Upper lobe of left lung (tissue), 4 donors: ENCODE results near the gene RAB43.

Experiments used
- EP300 ChIP-seq, 4 donors: sonication (generic); formaldehyde crosslinking; IDR thresholded peaks; one replicate each; pipeline ENCODE4 v1.5.1; 2017; ENCODE audit warnings: antibody characterized with exemption in 4 of 4, control low read depth in 2 of 4
- POLR2AphosphoS5 ChIP-seq, 2 donors: sonication (generic); formaldehyde crosslinking; IDR thresholded peaks; one replicate each; pipeline ENCODE4 v1.5.1; 2017; ENCODE audit warnings: antibody characterized with exemption in 2 of 2
- TF ChIP-seq, protein P1 (sequence below), 6 experiments: fragments of 450-650 bp in 4 of 6; fragments of 200-600 bp in 2 of 6; sonication (generic) in 2 of 6; IDR thresholded peaks; one replicate each; pipeline ENCODE4 v1.5.1; 2016 to 2019; ENCODE audit warnings: antibody characterized with exemption in 6 of 6

DNA sequence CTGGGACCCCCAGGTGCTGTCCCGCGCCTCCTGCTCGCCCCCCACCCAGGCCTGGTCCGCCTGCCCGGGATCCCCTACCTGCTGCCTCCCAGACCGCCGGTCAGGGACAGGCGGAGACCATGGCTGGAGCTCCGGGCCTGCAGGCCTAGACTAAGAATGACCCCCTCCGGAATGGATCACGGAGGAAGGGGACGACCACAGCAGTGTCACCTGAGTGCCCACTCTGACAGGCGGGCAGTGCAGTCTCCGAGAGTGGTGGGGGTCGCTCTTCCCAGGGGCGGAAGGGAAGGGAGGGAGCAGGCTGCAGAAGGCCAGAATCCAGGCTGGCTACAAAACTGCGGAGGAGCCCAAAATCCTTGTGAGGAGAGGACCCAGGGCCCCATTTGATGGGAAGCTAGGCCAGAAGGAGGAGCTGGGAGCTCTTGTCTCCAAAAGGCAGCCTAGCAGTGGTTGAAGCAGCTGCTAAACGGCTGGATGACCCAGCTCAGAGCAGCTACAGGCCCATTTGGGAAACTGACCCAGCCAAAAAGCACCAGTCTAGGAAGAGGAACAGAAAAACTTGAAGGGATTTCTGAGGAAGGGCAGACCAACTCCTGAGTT lies 908 bp upstream of the RAB43 start:
- TF ChIP-seq EP300 (IDR thresholded peaks at IDR 0.05) (no peak), POLR2AphosphoS5 (IDR thresholded peaks at IDR 0.05) (no peak)
- TF ChIP-seq, protein P1, sequence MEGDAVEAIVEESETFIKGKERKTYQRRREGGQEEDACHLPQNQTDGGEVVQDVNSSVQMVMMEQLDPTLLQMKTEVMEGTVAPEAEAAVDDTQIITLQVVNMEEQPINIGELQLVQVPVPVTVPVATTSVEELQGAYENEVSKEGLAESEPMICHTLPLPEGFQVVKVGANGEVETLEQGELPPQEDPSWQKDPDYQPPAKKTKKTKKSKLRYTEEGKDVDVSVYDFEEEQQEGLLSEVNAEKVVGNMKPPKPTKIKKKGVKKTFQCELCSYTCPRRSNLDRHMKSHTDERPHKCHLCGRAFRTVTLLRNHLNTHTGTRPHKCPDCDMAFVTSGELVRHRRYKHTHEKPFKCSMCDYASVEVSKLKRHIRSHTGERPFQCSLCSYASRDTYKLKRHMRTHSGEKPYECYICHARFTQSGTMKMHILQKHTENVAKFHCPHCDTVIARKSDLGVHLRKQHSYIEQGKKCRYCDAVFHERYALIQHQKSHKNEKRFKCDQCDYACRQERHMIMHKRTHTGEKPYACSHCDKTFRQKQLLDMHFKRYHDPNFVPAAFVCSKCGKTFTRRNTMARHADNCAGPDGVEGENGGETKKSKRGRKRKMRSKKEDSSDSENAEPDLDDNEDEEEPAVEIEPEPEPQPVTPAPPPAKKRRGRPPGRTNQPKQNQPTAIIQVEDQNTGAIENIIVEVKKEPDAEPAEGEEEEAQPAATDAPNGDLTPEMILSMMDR (IDR thresholded peaks at IDR 0.05) = no peak
